ENCODE data around the gene TMEM213. TPM values are rescaled to one million over a fixed set of nuclear protein-coding genes. Genes with fewer than 3 reads are reported as not detected.

The TMEM213 gene
- total and polyA plus RNA-seq, 2 experiments from 2014 or later: not detected

DNA sequence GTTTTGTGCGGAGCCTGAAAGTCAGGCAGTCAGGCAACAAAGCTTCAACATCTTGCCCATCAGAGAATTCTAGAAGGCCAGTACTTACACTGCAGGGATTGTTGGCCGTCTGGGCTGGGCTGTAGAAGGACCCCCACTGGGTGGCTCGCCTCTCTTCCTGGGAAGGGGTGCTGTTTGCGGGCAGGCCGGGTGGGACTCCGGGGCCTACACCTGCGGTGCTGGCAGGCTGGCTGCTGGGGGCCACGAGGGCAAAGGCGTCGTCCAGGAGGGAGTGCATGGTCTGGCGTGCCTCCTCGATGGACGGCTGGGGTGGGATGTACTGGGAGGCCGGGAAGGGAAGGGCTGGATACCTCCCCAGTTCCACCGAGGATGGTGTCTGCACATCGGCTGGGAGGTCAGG is 63.3 kb downstream of the TMEM213 start:
- H2AFZ ChIP-seq: no peak overlapping the region
- no peak overlapping the region for H3K9ac ChIP-seq
- H3K9me3 ChIP-seq (ENCODE audit: low read depth): no peaks in the 10 kb centered on the region
- H3K27me3 ChIP-seq (replicated peaks; ENCODE audit: insufficient read depth): no peaks in the 10 kb centered on the region
- 93 to 94% methylated on average over 16 of the region's 16 CpGs for WGBS, 2 experiments (ENCODE audit: low coverage in 1 of 2, low lambda C conversion rate in 2 of 2, missing lambda C conversion rate in 2 of 2)
- TF ChIP-seq EZH2phosphoT487 (IDR thresholded peaks at IDR 0.05; ENCODE audit: insufficient read depth, low read depth): no peak
- no peak for TF ChIP-seq EZH2 (IDR thresholded peaks at IDR 0.05; ENCODE audit: insufficient read depth, poor library complexity, severe bottlenecking)
- H3K9me2 ChIP-seq (ENCODE audit: insufficient read depth): no peaks in the 10 kb centered on the region
- peaks cover 21% of the 10 kb centered on the region; the same call in 1 of the 2 replicates for H3F3A ChIP-seq (ENCODE audit: insufficient read depth)
- H3K4me2 ChIP-seq (ENCODE audit: unreplicated experiment): no peak overlapping the region
- no peak overlapping the region for H3K4me3 ChIP-seq
- H3K27ac ChIP-seq: no peak overlapping the region
- H4K20me1 ChIP-seq (ENCODE audit: insufficient read depth): no peaks in the 10 kb centered on the region
- peaks cover 11% of the 10 kb centered on the region for H3K36me3 ChIP-seq (ENCODE audit: low read depth)
- in situ Hi-C loops (cut with MboI): no loop called here
- no peak for DNase-seq
- H3K4me1 ChIP-seq (ENCODE audit: insufficient read depth): peaks cover 7% of the 10 kb centered on the region
- no peaks in the 10 kb centered on the region for H3K79me2 ChIP-seq (ENCODE audit: insufficient read depth)

DNA sequence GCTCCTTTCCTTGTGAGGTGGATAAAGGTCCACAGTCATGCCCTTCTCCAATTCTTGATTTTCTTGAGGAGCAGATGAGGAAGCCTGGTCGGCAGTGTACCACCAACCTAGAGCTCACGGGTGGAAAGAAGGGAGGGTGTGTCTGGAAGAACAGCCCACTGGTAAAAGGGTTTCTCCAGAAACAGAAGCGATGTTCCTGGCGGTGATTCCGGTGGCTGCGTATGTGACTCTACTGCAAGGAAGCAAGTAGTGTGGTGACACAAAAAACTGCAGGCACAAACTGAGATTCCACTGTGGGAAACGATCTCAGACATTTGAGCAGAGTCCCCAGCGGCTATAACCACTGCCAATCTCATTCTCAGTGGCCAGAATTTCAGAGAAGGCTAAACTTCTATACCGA is 66.1 kb downstream of the TMEM213 start:
- no peak for TF ChIP-seq EZH2phosphoT487 (IDR thresholded peaks at IDR 0.05; ENCODE audit: insufficient read depth, low read depth)
- TF ChIP-seq EZH2 (IDR thresholded peaks at IDR 0.05; ENCODE audit: insufficient read depth, poor library complexity, severe bottlenecking): no peak
- H3K4me2 ChIP-seq (ENCODE audit: unreplicated experiment): no peak overlapping the region
- H3K27ac ChIP-seq: peak overlapping the region; percentile 73
- peaks cover 21% of the 10 kb centered on the region; the same call in 1 of the 2 replicates for H3F3A ChIP-seq (ENCODE audit: insufficient read depth)
- H3K36me3 ChIP-seq (ENCODE audit: low read depth): no peaks in the 10 kb centered on the region
- H2AFZ ChIP-seq: no peak overlapping the region
- H3K4me3 ChIP-seq: no peak overlapping the region
- H3K79me2 ChIP-seq (ENCODE audit: insufficient read depth): no peaks in the 10 kb centered on the region
- WGBS, 2 experiments (ENCODE audit: low coverage in 1 of 2, low lambda C conversion rate in 2 of 2, missing lambda C conversion rate in 2 of 2): 91 to 97% methylated on average over 9 of the region's 9 CpGs
- DNase-seq: no peak
- in situ Hi-C loops (cut with MboI): no loop called here
- H4K20me1 ChIP-seq (ENCODE audit: insufficient read depth): no peaks in the 10 kb centered on the region
- peaks cover 7% of the 10 kb centered on the region for H3K4me1 ChIP-seq (ENCODE audit: insufficient read depth)
- H3K9me2 ChIP-seq (ENCODE audit: insufficient read depth): no peaks in the 10 kb centered on the region
- H3K9ac ChIP-seq: peak overlapping the region; percentile 53
- H3K9me3 ChIP-seq (ENCODE audit: low read depth): no peaks in the 10 kb centered on the region
- no peaks in the 10 kb centered on the region for H3K27me3 ChIP-seq (replicated peaks; ENCODE audit: insufficient read depth)

DNA sequence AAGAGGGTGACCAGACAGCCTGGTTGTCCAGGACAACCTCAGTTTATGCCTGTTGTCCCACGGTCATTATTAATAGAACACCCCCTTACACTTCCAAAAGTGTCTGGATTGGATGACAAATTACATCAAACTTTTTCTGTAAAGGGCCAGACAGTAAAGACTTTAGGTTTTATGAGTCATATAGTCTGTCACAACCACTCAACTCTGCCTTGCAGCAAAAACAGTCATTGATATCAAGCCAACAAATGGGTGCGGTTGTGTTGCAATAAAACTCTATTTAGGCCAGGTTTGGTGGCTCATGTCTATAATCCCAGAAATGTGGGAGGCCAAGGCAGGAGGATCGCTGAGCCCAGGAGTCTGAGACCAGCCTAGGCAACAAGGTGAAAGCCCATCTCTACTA is 66.9 kb downstream of the TMEM213 start:
- DNase-seq: peak; percentile 88
- in situ Hi-C loops (cut with MboI): no loop called here

GRCh38 chr7:138865843-138866242 is 68.0 kb downstream of the TMEM213 start:
- WGBS, 2 experiments (ENCODE audit: low coverage in 1 of 2, low lambda C conversion rate in 2 of 2, missing lambda C conversion rate in 2 of 2): 89 to 95% methylated on average over 4 of the region's 4 CpGs
- H3K27ac ChIP-seq: no peak overlapping the region
- in situ Hi-C loops (cut with MboI): no loop called here

More for the DNA sequence above, 66.9 kb downstream of the TMEM213 start:
- H3K79me2 ChIP-seq (ENCODE audit: insufficient read depth): no peaks in the 10 kb centered on the region
- H3K4me1 ChIP-seq (ENCODE audit: insufficient read depth): peaks cover 7% of the 10 kb centered on the region
- peaks cover 21% of the 10 kb centered on the region; the same call in 1 of the 2 replicates for H3F3A ChIP-seq (ENCODE audit: insufficient read depth)
- no peaks in the 10 kb centered on the region for H3K27me3 ChIP-seq (replicated peaks; ENCODE audit: insufficient read depth)
- no peak overlapping the region for H3K4me3 ChIP-seq
- peak overlapping the region; percentile 53; the same call in 1 of the 2 replicates for H3K9ac ChIP-seq
- no peaks in the 10 kb centered on the region for H3K9me3 ChIP-seq (ENCODE audit: low read depth)
- no peaks in the 10 kb centered on the region for H3K9me2 ChIP-seq (ENCODE audit: insufficient read depth)
- H3K4me2 ChIP-seq (ENCODE audit: unreplicated experiment): no peak overlapping the region
- H3K27ac ChIP-seq: peak overlapping the region; percentile 73
- TF ChIP-seq EZH2phosphoT487 (IDR thresholded peaks at IDR 0.05; ENCODE audit: insufficient read depth, low read depth): no peak
- TF ChIP-seq EZH2 (IDR thresholded peaks at IDR 0.05; ENCODE audit: insufficient read depth, poor library complexity, severe bottlenecking): no peak
- WGBS, 2 experiments (ENCODE audit: low coverage in 1 of 2, low lambda C conversion rate in 2 of 2, missing lambda C conversion rate in 2 of 2): 31 to 32% methylated on average over 3 of the region's 3 CpGs
- H3K36me3 ChIP-seq (ENCODE audit: low read depth): no peaks in the 10 kb centered on the region
- H4K20me1 ChIP-seq (ENCODE audit: insufficient read depth): no peaks in the 10 kb centered on the region
- H2AFZ ChIP-seq: no peak overlapping the region

More at GRCh38 chr7:138865843-138866242, 68.0 kb downstream of the TMEM213 start:
- no peak for DNase-seq
- Histone ChIP-seq H3K27me3 (replicated peaks; ENCODE audit: insufficient read depth) (no peaks in the 10 kb centered on the region), H2AFZ (no peak overlapping the region), H3K4me3 (no peak overlapping the region), H3F3A (ENCODE audit: insufficient read depth) (peaks cover 21% of the 10 kb centered on the region; the same call in 1 of the 2 replicates), H3K9ac (no peak overlapping the region), H3K4me2 (ENCODE audit: unreplicated experiment) (no peak overlapping the region), H3K9me2 (ENCODE audit: insufficient read depth) (no peaks in the 10 kb centered on the region), H3K9me3 (ENCODE audit: low read depth) (no peaks in the 10 kb centered on the region), H3K79me2 (ENCODE audit: insufficient read depth) (no peaks in the 10 kb centered on the region), H4K20me1 (ENCODE audit: insufficient read depth) (no peaks in the 10 kb centered on the region), H3K4me1 (ENCODE audit: insufficient read depth) (peaks cover 7% of the 10 kb centered on the region), H3K36me3 (ENCODE audit: low read depth) (no peaks in the 10 kb centered on the region; the same call in 1 of the 2 replicates)
- TF ChIP-seq EZH2 (IDR thresholded peaks at IDR 0.05; ENCODE audit: insufficient read depth, poor library complexity, severe bottlenecking) (no peak), EZH2phosphoT487 (IDR thresholded peaks at IDR 0.05; ENCODE audit: insufficient read depth, low read depth) (no peak)
